B cell (primary cell): ENCODE measurements around the gene RSBN1L. TPM values are rescaled to one million over a fixed set of nuclear protein-coding genes. Genes with fewer than 3 reads are reported as not detected.
"Not testable (repeated sequence)": the region's sequence is repeated elsewhere in the genome, so short reads cannot be mapped to it uniquely, and the experiment has no call there.

Experiments
- ATAC-seq: fragments of 200-7000 bp; cut with Tn5 transposase; one replicate; pipeline ENCODE4 v1.10.0; 2021; ENCODE audit warnings: low read depth, mild to moderate bottlenecking, moderate number of reproducible peaks, moderate library complexity
- CTCF ChIA-PET: fragments of 350-600 bp; sonication (Branson Sonifier 250); formaldehyde crosslinking; loops from one replicate; lab custom pipeline; 2021; ENCODE audit warnings: antibody characterized with exemption, inconsistent platforms; lab: Charles Lee
- POLR2A ChIA-PET: fragments of 350-600 bp; sonication (Branson Sonifier 250); formaldehyde crosslinking; loops from one replicate; lab custom pipeline; 2021; ENCODE audit warnings: antibody characterized with exemption; lab: Charles Lee
- DNase-seq: peaks from one replicate; pipeline ENCODE4 v3.0.0; 2013
- H2AFZ ChIP-seq: 2 replicates; pipeline ENCODE4 v1.6.1; 2012; ENCODE audit warnings: mild to moderate bottlenecking, low read depth, low read length; ENCODE audit not compliant: insufficient read depth, poor library complexity, severe bottlenecking
- H3K27ac ChIP-seq, 2 donors: 1 replicate in 1 of 2; 2 replicates in 1 of 2; pipeline ENCODE4 v1.5.1; 2012 to 2013; ENCODE audit warnings: low read length in 2 of 2, mild to moderate bottlenecking in 2 of 2, moderate library complexity in 1 of 2
- H3K27me3 ChIP-seq, 4 experiments: fragments of 200-600 bp in 1 of 4; sonication (generic) in 1 of 4; replicated peaks in 1 of 4; 1 replicate in 2 of 4; 2 replicates in 2 of 4; pipeline versions ENCODE4 v1.6.1 to v1.7.0; 2013 to 2016; ENCODE audit warnings: low read length in 3 of 4, mild to moderate bottlenecking in 2 of 4, mixed read lengths in 1 of 4, moderate library complexity in 1 of 4; ENCODE audit not compliant: insufficient read depth in 4 of 4, control insufficient read depth in 3 of 4; ENCODE audit errors: control extremely low read depth in 1 of 4
- H3K36me3 ChIP-seq, 2 experiments: replicated peaks in 1 of 2; 1 replicate in 1 of 2; 2 replicates in 1 of 2; pipeline versions ENCODE4 v1.6.1 to v1.7.1; 2013; ENCODE audit warnings: low read length in 1 of 2; ENCODE audit not compliant: insufficient read depth in 2 of 2, control insufficient read depth in 1 of 2; ENCODE audit errors: control extremely low read depth in 1 of 2, extremely low read depth in 1 of 2
- H3K4me1 ChIP-seq, 2 donors: fragments of 200-600 bp in 1 of 2; sonication (generic) in 1 of 2; 1 replicate in 1 of 2; 2 replicates in 1 of 2; pipeline versions ENCODE4 v1.5.1 to v1.6.1; 2013 to 2017; ENCODE audit warnings: low read length in 2 of 2; ENCODE audit not compliant: control insufficient read depth in 2 of 2, insufficient read depth in 2 of 2
- H3K4me2 ChIP-seq: replicated peaks from 2 replicates; pipeline ENCODE3; 2012; ENCODE audit warnings: mild to moderate bottlenecking, low read depth, low read length; ENCODE audit not compliant: poor library complexity, severe bottlenecking
- H3K4me3 ChIP-seq, 5 experiments: fragments of 200-600 bp in 1 of 5; sonication (generic) in 1 of 5; 1 replicate in 3 of 5; 2 replicates in 2 of 5; pipeline versions ENCODE4 v1.5.1 to v1.7.0; 2011 to 2016; ENCODE audit warnings: low read length in 4 of 5, mild to moderate bottlenecking in 4 of 5, low read depth in 2 of 5, control low read depth in 1 of 5, moderate library complexity in 1 of 5; ENCODE audit not compliant: insufficient read depth in 1 of 5; ENCODE audit errors: control extremely low read depth in 1 of 5, extremely low read depth in 1 of 5
- H3K79me2 ChIP-seq: fragments of 200-600 bp; sonication (generic); one replicate; pipeline ENCODE4 v1.6.0; 2016; ENCODE audit warnings: low read length; ENCODE audit not compliant: control insufficient read depth, insufficient read depth
- H3K9ac ChIP-seq: fragments of 200-600 bp; sonication (generic); 2 replicates; pipeline ENCODE4 v1.6.1; 2017; ENCODE audit warnings: mild to moderate bottlenecking, low read length, moderate library complexity
- H3K9me3 ChIP-seq, 3 donors: one replicate each; pipeline versions ENCODE4 v1.6.1 to v1.7.1; 2013; ENCODE audit warnings: low read length in 2 of 3; ENCODE audit not compliant: control insufficient read depth in 2 of 3, insufficient read depth in 1 of 3; ENCODE audit errors: control extremely low read depth in 1 of 3
- H4K20me1 ChIP-seq: 2 replicates; pipeline ENCODE4 v1.6.0; 2012; ENCODE audit warnings: mild to moderate bottlenecking, low read length; ENCODE audit not compliant: insufficient read depth, control insufficient read depth, poor library complexity, severe bottlenecking
- H3K27ac Mint-ChIP-seq: one replicate; pipeline ENCODE4 v1.8.0; 2021; ENCODE audit warnings: mixed read lengths
- H3K27me3 Mint-ChIP-seq: one replicate; pipeline ENCODE4 v1.8.0; 2021; ENCODE audit warnings: mixed read lengths
- H3K4me1 Mint-ChIP-seq: one replicate; pipeline ENCODE4 v1.8.0; 2021; ENCODE audit warnings: mixed read lengths
- H3K4me3 Mint-ChIP-seq: one replicate; pipeline ENCODE4 v1.8.0; 2021; ENCODE audit warnings: mixed read lengths
- H3K9me3 Mint-ChIP-seq: one replicate; pipeline ENCODE4 v1.8.0; 2022; ENCODE audit warnings: mixed read lengths; ENCODE audit not compliant: insufficient read depth
- CTCF ChIP-seq: fragments of 200-600 bp; IDR thresholded peaks from one replicate; pipeline ENCODE4 v1.8.0; 2022; ENCODE audit warnings: antibody characterized with exemption, mild to moderate bottlenecking
- EZH2 ChIP-seq: IDR thresholded peaks from 2 replicates; pipeline ENCODE4 v1.6.1; 2012; ENCODE audit warnings: borderline replicate concordance, low read depth, mild to moderate bottlenecking, moderate library complexity, low read length; ENCODE audit not compliant: insufficient read depth, poor library complexity, severe bottlenecking
- WGBS: methylation state at CpG from one replicate; pipeline ENCODE4 v1.1.5; 2013; ENCODE audit warnings: missing lambda C conversion rate; ENCODE audit not compliant: insufficient coverage; 5-methylcytosine and 5-hydroxymethylcytosine counted together
- intact Hi-C: fragments of 100-400 bp; cut with micrococcal nuclease; formaldehyde crosslinking; loops from one replicate; pipeline ENCODE4 v1.10.0; 2022
- polyA plus RNA-seq: library from polyadenylated mRNA; depleted of rRNA; stranded (reverse); fragments of >200 nt; gene quantifications from 2 replicates; pipeline ENCODE4 v1.2.3, GENCODE V29; 2012
- total RNA-seq, 2 donors: library from RNA; stranded (reverse); fragments of 120-200 nt in 1 of 2; gene quantifications; 1 replicate in 1 of 2; 2 replicates in 1 of 2; pipeline versions ENCODE4 v1.2.3 to v1.2.4, GENCODE V29; 2013 to 2022

The RSBN1L gene
- total and polyA plus RNA-seq, 2 donors (not counting 1 experiment from before 2014, with no cell fraction given), result 17.0 to 47.0 TPM

GRCh38 chr7:77783545-77783944 lies 87.3 kb downstream of the RSBN1L start:
- peaks cover 4% of the 10 kb centered on the region for H3K79me2 ChIP-seq
- H3K4me2 ChIP-seq, result no peak overlapping the region
- H3K4me1 ChIP-seq, result no peaks in the 10 kb centered on the region
- H3K4me3 ChIP-seq, result no peak overlapping the region
- no peaks in the 10 kb centered on the region for H3K9me3 ChIP-seq
- H3K27ac ChIP-seq, result no peak overlapping the region
- intact Hi-C loops, result no loop called here
- no CpG with 5 or more reads among the region's 3 CpGs for WGBS
- H4K20me1 ChIP-seq, result no peaks in the 10 kb centered on the region
- H3K9ac ChIP-seq, result no peak overlapping the region
- ChIA-PET CTCF (interaction anchor here (1.0 kb wide), 1 partner anchor 18 kb away, joined by 4 read pairs; no protein-coding TSS in a partner anchor), POLR2A (no interaction called here)
- no peak overlapping the region for H3K27ac Mint-ChIP-seq
- no peaks in the 10 kb centered on the region for H3K27me3 ChIP-seq
- peaks cover 10% of the 10 kb centered on the region for H3K4me1 Mint-ChIP-seq
- H3K36me3 ChIP-seq, result peaks cover 0 to 21% of the 10 kb centered on the region in 2 experiments
- H2AFZ ChIP-seq, result no peak overlapping the region
- H3K27me3 Mint-ChIP-seq, result no peaks in the 10 kb centered on the region
- DNase-seq, result no peak
- H3K9me3 Mint-ChIP-seq, result no peaks in the 10 kb centered on the region
- no peak for TF ChIP-seq EZH2
- TF ChIP-seq CTCF, result no peak
- ATAC-seq, result no peak
- H3K4me3 Mint-ChIP-seq, result no peak overlapping the region

GRCh38 chr7:77784426-77784825 lies 88.2 kb downstream of the RSBN1L start:
- H3K4me3 ChIP-seq, CTCF ChIA-PET, H4K20me1 ChIP-seq, H3K27me3 ChIP-seq, DNase-seq, H3K9me3 ChIP-seq, H3K9ac ChIP-seq, H3K79me2 ChIP-seq, intact Hi-C loops, POLR2A ChIA-PET, ATAC-seq, H3K4me1 ChIP-seq, H3K4me2 ChIP-seq, H2AFZ ChIP-seq, H3K9me3 Mint-ChIP-seq, H3K27me3 Mint-ChIP-seq, H3K27ac Mint-ChIP-seq, H3K4me3 Mint-ChIP-seq: not testable (repeated sequence)
- WGBS, result 87% methylated on average over 6 of the region's 10 CpGs
- Histone ChIP-seq H3K27ac (peak overlapping the region in 1 of 2 donors; percentile 27), H3K36me3 (peaks cover 0 to 15% of the 10 kb centered on the region in 2 experiments)
- H3K4me1 Mint-ChIP-seq, result peaks cover 12% of the 10 kb centered on the region
